Esophagus (tissue), 2 donors: ENCODE data around the gene NPR3. TPM values are rescaled to one million over a fixed set of nuclear protein-coding genes. Genes with fewer than 3 reads are reported as not detected.

Experiments
- H3K27ac ChIP-seq, 2 donors: one replicate each; pipeline ENCODE4 v1.5.1; 2013; ENCODE audit warnings: low read depth in 2 of 2, mild to moderate bottlenecking in 2 of 2, inconsistent platforms in 1 of 2, low read length in 1 of 2, moderate library complexity in 1 of 2
- H3K27me3 ChIP-seq, 2 donors: one replicate each; pipeline ENCODE4 v1.6.1; 2013; ENCODE audit warnings: low read length in 2 of 2, control low read depth in 1 of 2, mild to moderate bottlenecking in 1 of 2; ENCODE audit not compliant: insufficient read depth in 2 of 2, control insufficient read depth in 1 of 2
- H3K36me3 ChIP-seq, 2 donors: one replicate each; pipeline ENCODE4 v1.6.1; 2013; ENCODE audit warnings: low read length in 1 of 2; ENCODE audit not compliant: control insufficient read depth in 2 of 2, insufficient read depth in 2 of 2
- H3K4me1 ChIP-seq, 2 donors: one replicate each; pipeline ENCODE4 v1.6.1; 2013; ENCODE audit warnings: low read length in 1 of 2; ENCODE audit not compliant: control insufficient read depth in 2 of 2, insufficient read depth in 2 of 2
- H3K4me3 ChIP-seq, 2 donors: one replicate each; pipeline ENCODE4 v1.5.1; 2013; ENCODE audit warnings: low read length in 2 of 2, mild to moderate bottlenecking in 2 of 2, low read depth in 1 of 2, moderate library complexity in 1 of 2
- H3K9me3 ChIP-seq, 2 donors: one replicate each; pipeline ENCODE4 v1.6.1; 2013; ENCODE audit warnings: mild to moderate bottlenecking in 2 of 2, low read depth in 1 of 2, low read length in 1 of 2, moderate library complexity in 1 of 2; ENCODE audit not compliant: control insufficient read depth in 2 of 2, insufficient read depth in 1 of 2
- WGBS, 2 donors: extraction: QIAGEN DNeasy Blood & Tissue Kit; methylation state at CpG; one replicate each; pipeline ENCODE4 v1.1.7; 2013; 5-methylcytosine and 5-hydroxymethylcytosine counted together
- polyA plus RNA-seq, 2 donors: library from polyadenylated mRNA; stranded (reverse); fragments of 200-250 nt; gene quantifications; one replicate each; pipeline ENCODE4 v1.2.3, GENCODE V29; 2013
- donor health status: healthy with polysubstance abuse.
- donor health status: Bipolar disorder and iron deficiency.

Gene NPR3
- polyA plus RNA-seq, 2 donors: 2.8 to 5.7 TPM

- H3K27ac ChIP-seq: no peak overlapping the region
Observed at GRCh38 chr5:32776200-32776599, 65.1 kb downstream of the NPR3 start.

GRCh38 chr5:32777222-32777621, 66.1 kb downstream of the NPR3 start:
- Histone ChIP-seq H3K27me3 (no peaks in the 10 kb centered on the region), H3K9me3 (no peaks in the 10 kb centered on the region), H3K36me3 (no peaks in the 10 kb centered on the region), H3K4me1 (no peaks in the 10 kb centered on the region), H3K4me3 (no peak overlapping the region), H3K27ac (no peak overlapping the region)
- WGBS, 2 donors: 74 to 81% methylated on average over 2 of the region's 2 CpGs

More at GRCh38 chr5:32776200-32776599, 65.1 kb downstream of the NPR3 start:
- no peaks in the 10 kb centered on the region for H3K9me3 ChIP-seq
- H3K4me3 ChIP-seq: no peak overlapping the region
- H3K36me3 ChIP-seq: no peaks in the 10 kb centered on the region
- H3K4me1 ChIP-seq: no peaks in the 10 kb centered on the region
- H3K27me3 ChIP-seq: no peaks in the 10 kb centered on the region

- Histone ChIP-seq H3K9me3 (no peaks in the 10 kb centered on the region), H3K27me3 (no peaks in the 10 kb centered on the region), H3K4me1 (no peaks in the 10 kb centered on the region), H3K36me3 (no peaks in the 10 kb centered on the region), H3K4me3 (no peak overlapping the region), H3K27ac (no peak overlapping the region)
- WGBS, 2 donors: 79 to 81% methylated on average over 2 of the region's 2 CpGs
Observed at GRCh38 chr5:32777733-32778132, 66.6 kb downstream of the NPR3 start.

GRCh38 chr5:32778403-32778802, 67.3 kb downstream of the NPR3 start:
- Histone ChIP-seq H3K4me3 (no peak overlapping the region), H3K36me3 (no peaks in the 10 kb centered on the region), H3K4me1 (no peaks in the 10 kb centered on the region), H3K27me3 (no peaks in the 10 kb centered on the region), H3K9me3 (no peaks in the 10 kb centered on the region), H3K27ac (no peak overlapping the region)
- WGBS, 2 donors: 83 to 88% methylated on average over 2 of the region's 2 CpGs

- Histone ChIP-seq H3K4me3 (no peak overlapping the region), H3K4me1 (no peaks in the 10 kb centered on the region), H3K27ac (no peak overlapping the region), H3K36me3 (no peaks in the 10 kb centered on the region), H3K9me3 (no peaks in the 10 kb centered on the region), H3K27me3 (no peaks in the 10 kb centered on the region)
- whole genome bisulfite sequencing, 2 donors: 70 to 71% methylated on average over 5 of the region's 5 CpGs
Observed at GRCh38 chr5:32779754-32780415, 68.8 kb downstream of the NPR3 start.

GRCh38 chr5:32780508-32780919, 69.4 kb downstream of the NPR3 start:
- no peak overlapping the region for H3K27ac ChIP-seq
- H3K4me3 ChIP-seq: no peak overlapping the region
- H3K9me3 ChIP-seq: no peaks in the 10 kb centered on the region
- no peaks in the 10 kb centered on the region for H3K4me1 ChIP-seq
- no peaks in the 10 kb centered on the region for H3K36me3 ChIP-seq
- H3K27me3 ChIP-seq: no peaks in the 10 kb centered on the region
- 55 to 68% methylated on average over 10 of the region's 10 CpGs for WGBS, 2 donors

- no peak overlapping the region for H3K27ac ChIP-seq
- WGBS, 2 donors: 88 to 93% methylated on average over 4 of the region's 4 CpGs
Observed at GRCh38 chr5:32783661-32784060, 72.5 kb downstream of the NPR3 start.

GRCh38 chr5:32785611-32786254, 74.6 kb downstream of the NPR3 start:
- Histone ChIP-seq H3K36me3 (no peaks in the 10 kb centered on the region), H3K4me3 (no peak overlapping the region), H3K27ac (no peak overlapping the region), H3K27me3 (no peaks in the 10 kb centered on the region), H3K4me1 (no peaks in the 10 kb centered on the region), H3K9me3 (no peaks in the 10 kb centered on the region)
- 41 to 49% methylated on average over 3 of the region's 3 CpGs for WGBS, 2 donors

More at GRCh38 chr5:32783661-32784060, 72.5 kb downstream of the NPR3 start:
- no peaks in the 10 kb centered on the region for H3K36me3 ChIP-seq
- H3K4me3 ChIP-seq: no peak overlapping the region
- H3K27me3 ChIP-seq: no peaks in the 10 kb centered on the region
- no peaks in the 10 kb centered on the region for H3K4me1 ChIP-seq
- no peaks in the 10 kb centered on the region for H3K9me3 ChIP-seq

- Histone ChIP-seq H3K36me3 (no peaks in the 10 kb centered on the region), H3K4me1 (no peaks in the 10 kb centered on the region), H3K9me3 (no peaks in the 10 kb centered on the region), H3K4me3 (no peak overlapping the region), H3K27me3 (no peaks in the 10 kb centered on the region), H3K27ac (no peak overlapping the region)
- WGBS, 2 donors: 65 to 66% methylated on average over 4 of the region's 4 CpGs
Observed at GRCh38 chr5:32786311-32786710, 75.2 kb downstream of the NPR3 start.

GRCh38 chr5:32790411-32790951, 79.4 kb downstream of the NPR3 start:
- Histone ChIP-seq H3K27me3 (no peaks in the 10 kb centered on the region), H3K36me3 (no peaks in the 10 kb centered on the region), H3K4me1 (no peaks in the 10 kb centered on the region), H3K27ac (no peak overlapping the region), H3K9me3 (peaks cover 0 to 2% of the 10 kb centered on the region in 2 donors), H3K4me3 (no peak overlapping the region)
- 47% methylated on average over 2 of the region's 2 CpGs for WGBS, 2 donors
